Stomach (tissue), 9 donors: ENCODE measurements around the gene ELMO1. TPM values are rescaled to one million over a fixed set of nuclear protein-coding genes. Genes with fewer than 3 reads are reported as not detected.

ENCODE experiments used
- DNase-seq, 2 donors: peaks; one replicate each; pipeline versions ENCODE4 v3.0.0 to v3.0.0-alpha.2; 2013 to 2019
- H3K27ac ChIP-seq, 5 donors: fragments of 200-600 bp in 4 of 5; sonication (generic) in 4 of 5; one replicate each; pipeline ENCODE4 v1.5.1; 2013 to 2019; ENCODE audit warnings: mild to moderate bottlenecking in 1 of 5, moderate library complexity in 1 of 5
- H3K27me3 ChIP-seq, 3 donors: fragments of 200-600 bp; sonication (generic); one replicate each; pipeline ENCODE4 v1.5.1; 2017 to 2019; ENCODE audit warnings: mixed run types in 1 of 3
- H3K36me3 ChIP-seq, 4 donors: fragments of 200-600 bp; sonication (generic); 1 replicate in 3 of 4; 2 replicates in 1 of 4; pipeline ENCODE4 v1.5.1; 2016 to 2019
- H3K4me1 ChIP-seq, 4 donors: fragments of 200-600 bp; sonication (generic); one replicate each; pipeline ENCODE4 v1.5.1; 2016 to 2019
- H3K4me3 ChIP-seq, 4 donors: fragments of 200-600 bp; sonication (generic) in 3 of 4; one replicate each; pipeline ENCODE4 v1.5.1; 2016 to 2019; ENCODE audit warnings: mild to moderate bottlenecking in 1 of 4
- H3K9me3 ChIP-seq, 4 donors: fragments of 200-600 bp; sonication (generic); one replicate each; pipeline ENCODE4 v1.5.1; 2016 to 2019
- CTCF ChIP-seq, 7 experiments: fragments of 450-650 bp in 4 of 7; fragments of 200-600 bp in 3 of 7; sonication (generic) in 3 of 7; IDR thresholded peaks; one replicate each; pipeline ENCODE4 v1.5.1; 2016 to 2019; ENCODE audit warnings: antibody characterized with exemption in 7 of 7, control low read depth in 2 of 7, mild to moderate bottlenecking in 1 of 7
- EP300 ChIP-seq: sonication (generic); formaldehyde crosslinking; IDR thresholded peaks from one replicate; pipeline ENCODE4 v1.6.1; 2017; ENCODE audit warnings: antibody characterized with exemption
- POLR2A ChIP-seq, 4 donors: fragments of 450-650 bp; IDR thresholded peaks; one replicate each; pipeline ENCODE4 v1.6.1; 2016; ENCODE audit warnings: antibody characterized with exemption in 4 of 4, control low read depth in 2 of 4, mild to moderate bottlenecking in 1 of 4, moderate library complexity in 1 of 4
- POLR2AphosphoS5 ChIP-seq, 3 donors: sonication (generic); formaldehyde crosslinking; IDR thresholded peaks; one replicate each; pipeline ENCODE4 v1.6.1; 2016; ENCODE audit warnings: antibody characterized with exemption in 3 of 3
- WGBS, 5 donors: extraction: QIAGEN DNeasy Blood & Tissue Kit in 3 of 5; methylation state at CpG; one replicate each; pipeline versions ENCODE4 v1.1.5 to v1.1.7; 2013 to 2018; 5-methylcytosine and 5-hydroxymethylcytosine counted together
- intact Hi-C: fragments of 100-400 bp; cut with DNase I; formaldehyde crosslinking; loops from one replicate; pipeline ENCODE4 v1.15.1; 2023; ENCODE audit warnings: low total_unique reads
- polyA plus RNA-seq, 3 donors: library from polyadenylated mRNA; stranded (reverse); fragments of 200-250 nt; gene quantifications; one replicate each; pipeline ENCODE4 v1.2.3, GENCODE V29; 2013
- total RNA-seq, 5 donors: library from RNA; depleted of rRNA; stranded (reverse); fragments of >200 nt; gene quantifications; one replicate each; pipeline versions ENCODE4 v1.1.0 to v1.2.3, GENCODE V29; 2014 to 2016
- donor health status: healthy with polysubstance abuse.
- donor health status: Bipolar disorder and iron deficiency.
- donor health status: healthy.

Gene ELMO1
- total and polyA plus RNA-seq, 8 donors: 4.1 to 117 (median 44.8) TPM

GRCh38 chr7:37392673-37393017 is 56.0 kb downstream of the ELMO1 start:
- Histone ChIP-seq H3K27me3 (no peaks in the 10 kb centered on the region), H3K4me3 (no peak overlapping the region), H3K27ac (peak overlapping the region in 2 of 5 donors; percentile 2 to 16), H3K36me3 (no peaks in the 10 kb centered on the region), H3K9me3 (no peaks in the 10 kb centered on the region), H3K4me1 (peaks cover 0 to 9% (median 3%) of the 10 kb centered on the region in 4 donors)
- intact Hi-C loops: no loop called here
- DNase-seq: no peak
- no peak for TF ChIP-seq CTCF (IDR thresholded peaks at IDR 0.05)
- TF ChIP-seq POLR2AphosphoS5 (IDR thresholded peaks at IDR 0.05): no peak
- TF ChIP-seq POLR2A (IDR thresholded peaks at IDR 0.05): no peak
- no peak for TF ChIP-seq EP300
- 43 to 64% (median 59%) methylated on average over 1 of the region's 1 CpG for WGBS, 5 donors

GRCh38 chr7:37391791-37392672 is 56.6 kb downstream of the ELMO1 start:
- no peak overlapping the region for H3K4me3 ChIP-seq
- WGBS, 5 donors: 60 to 70% (median 63%) methylated on average over 10 of the region's 10 CpGs
- H3K27ac ChIP-seq: peak overlapping the region in 4 of 5 donors; percentile 2 to 53 (median 18)
- H3K4me1 ChIP-seq: peaks cover 0 to 9% (median 3%) of the 10 kb centered on the region in 4 donors
- H3K36me3 ChIP-seq: no peaks in the 10 kb centered on the region
- H3K27me3 ChIP-seq: no peaks in the 10 kb centered on the region
- intact Hi-C loops: no loop called here
- H3K9me3 ChIP-seq: no peaks in the 10 kb centered on the region
- TF ChIP-seq POLR2AphosphoS5 (IDR thresholded peaks at IDR 0.05): no peak
- no peak for TF ChIP-seq EP300
- TF ChIP-seq POLR2A (IDR thresholded peaks at IDR 0.05): no peak
- DNase-seq: no peak

- 68 to 85% (median 72%) methylated on average over 8 of the region's 8 CpGs for WGBS, 5 donors
- DNase-seq: no peak
- no peak overlapping the region for H3K4me3 ChIP-seq
These were observed 58.5 kb downstream of the ELMO1 start for GRCh38 chr7:37390114-37390513.

GRCh38 chr7:37388811-37389210 is 59.9 kb downstream of the ELMO1 start:
- no peak for DNase-seq
- no peaks in the 10 kb centered on the region for H3K27me3 ChIP-seq
- H3K36me3 ChIP-seq: no peaks in the 10 kb centered on the region
- WGBS, 5 donors: 78 to 84% (median 81%) methylated on average over 4 of the region's 4 CpGs
- H3K9me3 ChIP-seq: no peaks in the 10 kb centered on the region
- intact Hi-C loops: no loop called here
- TF ChIP-seq POLR2AphosphoS5 (IDR thresholded peaks at IDR 0.05) (no peak), EP300 (no peak), CTCF (IDR thresholded peaks at IDR 0.05) (no peak), POLR2A (IDR thresholded peaks at IDR 0.05) (no peak)
- H3K4me1 ChIP-seq: peaks cover 0 to 27% (median 8%) of the 10 kb centered on the region in 4 donors
- no peak overlapping the region for H3K4me3 ChIP-seq
- H3K27ac ChIP-seq: no peak overlapping the region

More at GRCh38 chr7:37390114-37390513, 58.5 kb downstream of the ELMO1 start:
- H3K9me3 ChIP-seq: no peaks in the 10 kb centered on the region
- H3K27ac ChIP-seq: no peak overlapping the region
- H3K4me1 ChIP-seq: peaks cover 0 to 25% (median 8%) of the 10 kb centered on the region in 4 donors
- no peaks in the 10 kb centered on the region for H3K36me3 ChIP-seq
- TF ChIP-seq EP300 (no peak), POLR2AphosphoS5 (IDR thresholded peaks at IDR 0.05) (no peak), CTCF (IDR thresholded peaks at IDR 0.05) (no peak), POLR2A (IDR thresholded peaks at IDR 0.05) (no peak)
- intact Hi-C loops: no loop called here
- no peaks in the 10 kb centered on the region for H3K27me3 ChIP-seq

- Histone ChIP-seq H3K4me1 (peaks cover 0 to 27% (median 5%) of the 10 kb centered on the region in 4 donors), H3K9me3 (no peaks in the 10 kb centered on the region), H3K36me3 (no peaks in the 10 kb centered on the region), H3K27ac (no peak overlapping the region), H3K4me3 (no peak overlapping the region), H3K27me3 (no peaks in the 10 kb centered on the region)
- WGBS, 5 donors: 74 to 81% (median 75%) methylated on average over 6 of the region's 6 CpGs
- peak in 1 of 2 donors; percentile 16 for DNase-seq
- TF ChIP-seq EP300 (no peak), CTCF (IDR thresholded peaks at IDR 0.05) (no peak), POLR2AphosphoS5 (IDR thresholded peaks at IDR 0.05) (no peak)
- intact Hi-C loops: no loop called here
These were observed 62.9 kb downstream of the ELMO1 start for GRCh38 chr7:37385787-37386186.
